HepG2 (cell line): ENCODE data around the gene RPE. TPM values are rescaled to one million over a fixed set of nuclear protein-coding genes. Genes with fewer than 3 reads are reported as not detected.

ENCODE experiments used
- ATAC-seq: fragments of 200-7000 bp; cut with Tn5 transposase; 3 replicates; pipeline ENCODE4 v1.9.1; 2020; ENCODE audit warnings: mild to moderate bottlenecking, moderate library complexity
- BruUV-seq: library from RNA; stranded (reverse); fragments of 400-500 nt; replicated peaks from 2 replicates; lab custom pipeline; 2021; lab: Mats Ljungman, UMichigan
- CTCF ChIA-PET: fragments of 300-600 bp; formaldehyde crosslinking; extraction: SDS; loops from one replicate; lab custom pipeline; 2021; ENCODE audit warnings: low total read pairs, inconsistent platforms, low intra/inter-chr PET ratio; lab: Yijun Ruan, JAX
- POLR2A ChIA-PET: fragments of 350-600 bp; sonication (Branson Sonifier 250); formaldehyde crosslinking; loops from one replicate; lab custom pipeline; 2020; ENCODE audit warnings: antibody characterized with exemption, inconsistent platforms; lab: Yijun Ruan, JAX
- DNase-seq: peaks from one replicate; pipeline ENCODE4 v3.0.0-alpha.2; 2015; ENCODE audit warnings: low spot score
- FAIRE-seq: peaks from 3 replicates; lab custom pipeline; 2011; peaks lifted over from hg19 to GRCh38; lab: Jason Lieb, UNC
- H2AFZ ChIP-seq: one replicate; pipeline ENCODE4 v1.6.1; 2011; ENCODE audit warnings: low read length, inconsistent platforms
- H3K27ac ChIP-seq: fragments of 300-600 bp; 3 replicates; pipeline ENCODE4 v1.8.0; 2011; ENCODE audit warnings: mixed run types, mild to moderate bottlenecking, mixed read lengths, low read length, inconsistent platforms; ENCODE audit not compliant: insufficient read depth; ENCODE audit errors: extremely low read length
- H3K27me3 ChIP-seq, 2 experiments: fragments of 200-600 bp in 1 of 2; 2 replicates in 1 of 2; 3 replicates in 1 of 2; pipeline versions ENCODE4 v1.6.0 to v1.8.0; 2011; ENCODE audit warnings: low read length in 2 of 2, mild to moderate bottlenecking in 2 of 2, moderate library complexity in 2 of 2, inconsistent platforms in 1 of 2; ENCODE audit not compliant: insufficient read depth in 2 of 2, control insufficient read depth in 1 of 2
- H3K36me3 ChIP-seq, 2 experiments: fragments of 200-600 bp in 1 of 2; replicated peaks in 1 of 2; 2 replicates in 1 of 2; 3 replicates in 1 of 2; pipeline versions ENCODE4 v1.5.1 to v1.8.0; 2011; ENCODE audit warnings: low read length in 2 of 2, inconsistent platforms in 1 of 2; ENCODE audit not compliant: insufficient read depth in 2 of 2, control insufficient read depth in 1 of 2
- H3K4me1 ChIP-seq: 2 replicates; pipeline ENCODE4 v1.5.1; 2012; ENCODE audit warnings: low read length, inconsistent platforms; ENCODE audit not compliant: insufficient read depth
- H3K4me2 ChIP-seq: 2 replicates; pipeline ENCODE4 v1.6.0; 2011; ENCODE audit warnings: low read depth, low read length, inconsistent platforms
- H3K4me3 ChIP-seq, 3 experiments: fragments of 200-600 bp in 1 of 3; sonication (generic), shearing (Covaris generic) in 1 of 3; replicated peaks in 1 of 3; 2 replicates each; pipeline ENCODE4 v1.5.1; 2011 to 2016; ENCODE audit warnings: low read length in 3 of 3, inconsistent platforms in 2 of 3, low read depth in 2 of 3, mild to moderate bottlenecking in 2 of 3, control low read depth in 1 of 3, mixed read lengths in 1 of 3; ENCODE audit not compliant: insufficient read depth in 1 of 3
- H3K79me2 ChIP-seq: one replicate; pipeline ENCODE4 v1.6.1; 2011; ENCODE audit warnings: low read length, inconsistent platforms; ENCODE audit not compliant: insufficient read depth
- H3K9ac ChIP-seq: 2 replicates; pipeline ENCODE4 v1.6.0; 2011; ENCODE audit warnings: mild to moderate bottlenecking, low read depth, low read length, inconsistent platforms; ENCODE audit not compliant: insufficient read depth
- H3K9me3 ChIP-seq: 2 replicates; pipeline ENCODE4 v1.5.1; 2012; ENCODE audit warnings: mild to moderate bottlenecking, low read length
- H4K20me1 ChIP-seq: 2 replicates; pipeline ENCODE4 v1.6.0; 2011; ENCODE audit warnings: inconsistent platforms, mild to moderate bottlenecking, low read length, moderate library complexity; ENCODE audit not compliant: insufficient read depth
- ATF4 ChIP-seq, 2 experiments: fragments of 450-650 bp in 1 of 2; sonication (generic) in 1 of 2; formaldehyde crosslinking; IDR thresholded peaks; 2 replicates each; pipeline versions ENCODE4 v1.5.0 to v1.8.0; 2020 to 2022; ENCODE audit warnings: mild to moderate bottlenecking in 1 of 2, missing genetic modification reagents in 1 of 2
- ETV6 ChIP-seq: sonication (generic); formaldehyde crosslinking; conservative IDR thresholded peaks from 2 replicates; pipeline ENCODE4 v1.4.0; 2020; ENCODE audit warnings: missing genetic modification reagents
- FOSL1 ChIP-seq: sonication (generic); formaldehyde crosslinking; IDR thresholded peaks from 2 replicates; pipeline ENCODE4 v1.9.0; 2021; ENCODE audit warnings: missing genetic modification reagents, borderline replicate concordance
- HDAC2 ChIP-seq: sonication (generic); formaldehyde crosslinking; IDR thresholded peaks from 2 replicates; pipeline ENCODE4 v1.4.0; 2020; ENCODE audit warnings: missing genetic modification reagents
- JARID2 ChIP-seq: sonication (generic); formaldehyde crosslinking; IDR thresholded peaks from 2 replicates; pipeline ENCODE4 v1.8.1; 2023; ENCODE audit warnings: missing genetic modification reagents, inconsistent platforms; ENCODE audit not compliant: insufficient replicate concordance
- KDM6A ChIP-seq: IDR thresholded peaks from 2 replicates; pipeline ENCODE4 v1.6.1; 2016; ENCODE audit warnings: low read depth
- NR2C2 ChIP-seq: sonication (generic); formaldehyde crosslinking; IDR thresholded peaks from 2 replicates; pipeline ENCODE4 v1.4.0; 2020; ENCODE audit warnings: missing genetic modification reagents, mild to moderate bottlenecking, moderate library complexity, borderline replicate concordance
- NR2F6 ChIP-seq, 2 experiments: IDR thresholded peaks; 2 replicates each; pipeline ENCODE4 v1.6.1; 2016; ENCODE audit warnings: antibody characterized with exemption in 1 of 2, mild to moderate bottlenecking in 1 of 2
- PHF5A ChIP-seq: IDR thresholded peaks from one replicate; pipeline ENCODE4 v1.6.1; 2018; ENCODE audit warnings: low read depth, missing genetic modification reagents; ENCODE audit not compliant: unreplicated experiment
- RBAK ChIP-seq: sonication (generic); formaldehyde crosslinking; IDR thresholded peaks from 2 replicates; pipeline ENCODE4 v1.5.1; 2020; ENCODE audit warnings: mild to moderate bottlenecking, missing genetic modification reagents
- SIX1 ChIP-seq: sonication (generic); formaldehyde crosslinking; IDR thresholded peaks from 2 replicates; pipeline ENCODE4 v1.4.0; 2020; ENCODE audit warnings: missing genetic modification reagents, borderline replicate concordance
- SMAD1 ChIP-seq: sonication (generic); formaldehyde crosslinking; IDR thresholded peaks from 2 replicates; pipeline ENCODE4 v1.4.0; 2020; ENCODE audit warnings: missing genetic modification reagents, low read depth, mild to moderate bottlenecking, borderline replicate concordance
- SPEN ChIP-seq: sonication (generic); formaldehyde crosslinking; IDR thresholded peaks from 2 replicates; pipeline ENCODE4 v1.5.1; 2020; ENCODE audit warnings: low read depth, mild to moderate bottlenecking, missing genetic modification reagents
- ZBTB7B ChIP-seq: sonication (generic); formaldehyde crosslinking; IDR thresholded peaks from 2 replicates; pipeline ENCODE4 v1.4.0; 2020; ENCODE audit warnings: missing genetic modification reagents
- ZC3H13 ChIP-seq: sonication (generic); formaldehyde crosslinking; IDR thresholded peaks from 2 replicates; pipeline ENCODE4 v1.8.1; 2023; ENCODE audit warnings: mild to moderate bottlenecking, missing genetic modification reagents, moderate library complexity
- ZFP62 ChIP-seq: sonication (generic); formaldehyde crosslinking; IDR thresholded peaks from 2 replicates; pipeline ENCODE4 v1.4.0; 2020; ENCODE audit warnings: missing genetic modification reagents
- ZMAT5 ChIP-seq: sonication (generic); formaldehyde crosslinking; IDR thresholded peaks from 2 replicates; pipeline ENCODE4 v1.5.0; 2020; ENCODE audit warnings: mild to moderate bottlenecking, low read depth, missing genetic modification reagents, borderline replicate concordance
- ZNF260 ChIP-seq: sonication (generic); formaldehyde crosslinking; IDR thresholded peaks from 2 replicates; pipeline ENCODE4 v1.4.0; 2020; ENCODE audit warnings: missing genetic modification reagents, low read depth, mild to moderate bottlenecking, borderline replicate concordance
- WGBS: methylation state at CpG from one replicate; pipeline ENCODE4 v1.1.6; 2017; ENCODE audit warnings: low lambda C conversion rate; 5-methylcytosine and 5-hydroxymethylcytosine counted together
- in situ Hi-C: cut with HindIII; loops from 2 replicates; pipeline ENCODE4 v1.10.0; 2017; ENCODE audit warnings: low pct_unique_long_range_greater_than_20kb; ENCODE audit not compliant: extremely low pct_ligation_motif_present
- intact Hi-C: fragments of 100-400 bp; cut with micrococcal nuclease; formaldehyde crosslinking; loops from one replicate; pipeline ENCODE4 v1.10.0; 2022; ENCODE audit not compliant: unreplicated experiment
- polyA plus RNA-seq, 8 experiments: library from polyadenylated mRNA; depleted of rRNA in 3 of 8; stranded (reverse) in 7 of 8; unstranded in 1 of 8; fragments of >200 nt; fragmentation: Illumina TruSeq in 4 of 8; extraction: Trizol in 4 of 8; gene quantifications; 2 replicates each; pipeline versions ENCODE4 v1.2.1 to v1.2.3, GENCODE V29; 2011 to 2016; ENCODE audit warnings: low read depth in 4 of 8, missing spikeins in 1 of 8, mixed read lengths in 1 of 8; ENCODE audit not compliant: insufficient read depth in 1 of 8
- total RNA-seq, 5 experiments: library from RNA; depleted of rRNA; stranded (reverse); fragments of >200 nt; fragmentation: Illumina TruSeq; extraction: Trizol; gene quantifications; 2 replicates each; pipeline ENCODE4 v1.2.3, GENCODE V29; 2016; ENCODE audit warnings: low read depth in 1 of 5

The RPE gene
- total and polyA plus RNA-seq, 2 of the 13 experiments (the other 11 are each of a cell fraction or from before 2014, with no cell fraction given), result 72.3 to 107 TPM

GRCh38 chr2:210035679-210036078 is 33.2 kb downstream of the RPE start:
- H2AFZ ChIP-seq, result no peak overlapping the region
- no peaks in the 10 kb centered on the region for H3K36me3 ChIP-seq
- ChIA-PET CTCF (no interaction called here), POLR2A (no interaction called here)
- H3K9ac ChIP-seq, result no peak overlapping the region
- no peak for TF ChIP-seq ETV6
- no peak for TF ChIP-seq SIX1
- no peak for TF ChIP-seq NR2F6 (IDR thresholded peaks at IDR 0.05)
- no peak for TF ChIP-seq NR2F6 (CRISPR knock-in tag; IDR thresholded peaks at IDR 0.05)
- TF ChIP-seq SPEN (CRISPR knock-in tag), result no peak
- TF ChIP-seq FOSL1, result no peak
- no peak for TF ChIP-seq ZMAT5
- TF ChIP-seq SMAD1, result no peak
- TF ChIP-seq ZBTB7B (CRISPR knock-in tag), result no peak
- no peak for TF ChIP-seq PHF5A (CRISPR knock-in tag)
- no peaks in the 10 kb centered on the region for H4K20me1 ChIP-seq
- intact Hi-C loops (no loop called here), in situ Hi-C loops (no loop called here)
- DNase-seq (no peak), ATAC-seq (no peak; the same call in 2 of the 3 replicates), FAIRE-seq (no peak)
- no peaks in the 10 kb centered on the region for H3K4me1 ChIP-seq
- H3K4me3 ChIP-seq, result no peak overlapping the region
- WGBS, result 94% methylated on average over 4 of the region's 4 CpGs
- no peak overlapping the region for H3K27ac ChIP-seq
- no peak overlapping the region for H3K4me2 ChIP-seq
- no peaks in the 10 kb centered on the region for H3K27me3 ChIP-seq
- H3K9me3 ChIP-seq, result no peaks in the 10 kb centered on the region
- H3K79me2 ChIP-seq, result no peaks in the 10 kb centered on the region
- no TSS peak for BruUV-seq

- Histone ChIP-seq H3K36me3 (no peaks in the 10 kb centered on the region), H2AFZ (no peak overlapping the region), H3K4me2 (no peak overlapping the region), H3K27ac (no peak overlapping the region), H3K79me2 (no peaks in the 10 kb centered on the region), H3K9me3 (no peaks in the 10 kb centered on the region), H3K4me3 (no peak overlapping the region), H4K20me1 (no peaks in the 10 kb centered on the region), H3K27me3 (no peaks in the 10 kb centered on the region), H3K4me1 (no peaks in the 10 kb centered on the region), H3K9ac (no peak overlapping the region)
- POLR2A ChIA-PET, result no interaction called here
- intact Hi-C loops (no loop called here), in situ Hi-C loops (no loop called here)
- FAIRE-seq, result no peak
- CTCF ChIA-PET, result no interaction called here
- WGBS, result 98% methylated on average over 3 of the region's 3 CpGs
- no peak for DNase-seq
- BruUV-seq, result no TSS peak
- no peak for ATAC-seq
- TF ChIP-seq ZFP62 (CRISPR knock-in tag), result no peak
- TF ChIP-seq KDM6A (CRISPR knock-in tag), result no peak
- TF ChIP-seq RBAK (CRISPR knock-in tag), result no peak
- no peak for TF ChIP-seq ZC3H13 (CRISPR knock-in tag)
- no peak for TF ChIP-seq ZNF260 (CRISPR knock-in tag)
- TF ChIP-seq ATF4 (CRISPR knock-in tag; IDR thresholded peaks at IDR 0.05), result no peak
- no peak for TF ChIP-seq NR2C2 (CRISPR knock-in tag)
- TF ChIP-seq JARID2 (CRISPR knock-in tag), result no peak
- TF ChIP-seq HDAC2, result no peak
Observed at GRCh38 chr2:210038078-210038477, 35.6 kb downstream of the RPE start.
